Activated CD8-positive, alpha-beta T cell treated with anti-CD3 and anti-CD28 coated beads, Interleukin-2, amount 10 ng/mL, durations not matched to agents 7 days and 5 days (primary cell): ENCODE data around the gene LYRM7. TPM values are rescaled to one million over a fixed set of nuclear protein-coding genes. Genes with fewer than 3 reads are reported as not detected.
"Not testable (repeated sequence)": the region's sequence is repeated elsewhere in the genome, so short reads cannot be mapped to it uniquely, and the experiment has no call there.

Experiments
- ATAC-seq: fragments of 150-1000 bp; cut with Tn5 transposase; one replicate; pipeline ENCODE4 v1.10.0; 2021; ENCODE audit warnings: moderate library complexity
- CTCF ChIA-PET: fragments of 350-600 bp; sonication (Branson Sonifier 250); formaldehyde crosslinking; loops from one replicate; lab custom pipeline; 2021; ENCODE audit warnings: antibody characterized with exemption; lab: Charles Lee
- POLR2A ChIA-PET: fragments of 350-600 bp; sonication (Branson Sonifier 250); formaldehyde crosslinking; loops from one replicate; lab custom pipeline; 2021; ENCODE audit warnings: antibody characterized with exemption; lab: Charles Lee
- DNase-seq: peaks from one replicate; pipeline ENCODE4 v3.0.0-alpha.2; 2020
- H3K27ac Mint-ChIP-seq: one replicate; pipeline ENCODE4 v1.8.0; 2021; ENCODE audit warnings: mild to moderate bottlenecking, mixed read lengths
- H3K27me3 Mint-ChIP-seq: one replicate; pipeline ENCODE4 v1.8.0; 2021; ENCODE audit warnings: low read depth, mixed read lengths
- H3K36me3 Mint-ChIP-seq: one replicate; pipeline ENCODE4 v1.8.0; 2021; ENCODE audit warnings: low read depth, mixed read lengths
- H3K4me1 Mint-ChIP-seq: one replicate; pipeline ENCODE4 v1.8.0; 2021; ENCODE audit warnings: low read depth, mixed read lengths
- H3K4me3 Mint-ChIP-seq: one replicate; pipeline ENCODE4 v1.8.0; 2021; ENCODE audit warnings: mild to moderate bottlenecking, mixed read lengths
- H3K9me3 Mint-ChIP-seq: one replicate; pipeline ENCODE4 v1.8.0; 2022; ENCODE audit warnings: mixed read lengths; ENCODE audit not compliant: insufficient read depth
- total RNA-seq, 2 experiments: library from RNA; stranded (reverse); gene quantifications; one replicate each; pipeline ENCODE4 v1.2.3, GENCODE V29; 2021

LYRM7 gene
- total RNA-seq, result 10 to 100 TPM; 16.3 to 17.8 TPM

DNA sequence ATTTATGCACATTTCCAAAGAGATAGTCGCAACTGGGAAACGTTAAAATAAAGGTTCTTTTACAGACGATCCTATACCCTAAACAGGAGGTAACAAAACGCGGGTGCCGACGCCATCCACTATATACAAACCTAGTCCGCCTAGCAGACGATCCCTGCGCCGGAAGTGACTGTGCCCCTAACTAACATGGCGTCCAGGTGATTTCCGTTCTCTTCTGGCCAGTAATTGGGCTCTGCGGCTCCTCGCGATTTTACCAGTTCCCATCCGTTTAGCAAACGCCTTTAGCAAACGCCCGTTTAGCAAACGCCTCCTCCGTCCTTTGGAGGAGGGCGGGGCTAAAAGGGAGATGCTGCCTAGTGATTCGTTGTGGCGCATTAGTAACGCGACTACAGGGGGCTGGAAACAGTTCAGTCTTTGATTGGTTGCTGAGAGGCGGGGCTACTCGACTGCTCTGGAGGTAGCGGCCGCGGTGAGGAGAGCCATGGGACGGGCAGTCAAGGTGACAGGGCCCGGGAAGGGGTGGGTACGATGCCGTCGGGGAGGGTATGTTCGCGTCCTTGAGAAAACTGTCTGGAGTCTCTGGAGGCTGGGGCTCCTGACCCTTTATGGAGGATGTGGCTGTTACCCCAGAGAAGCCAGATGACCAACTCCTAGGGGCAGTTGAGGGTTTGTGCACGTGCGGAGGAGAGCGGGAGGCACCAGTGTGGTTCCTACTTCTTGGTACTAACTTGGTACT lies at the start of gene LYRM7:
Gene LYRM7, plus strand, starts transcription at position 405 of the 736 bp plus-strand sequence. Its CDS starts 77 bp downstream, at position 482.
- peaks cover 13% of the 10 kb centered on the region for H3K36me3 Mint-ChIP-seq

DNA sequence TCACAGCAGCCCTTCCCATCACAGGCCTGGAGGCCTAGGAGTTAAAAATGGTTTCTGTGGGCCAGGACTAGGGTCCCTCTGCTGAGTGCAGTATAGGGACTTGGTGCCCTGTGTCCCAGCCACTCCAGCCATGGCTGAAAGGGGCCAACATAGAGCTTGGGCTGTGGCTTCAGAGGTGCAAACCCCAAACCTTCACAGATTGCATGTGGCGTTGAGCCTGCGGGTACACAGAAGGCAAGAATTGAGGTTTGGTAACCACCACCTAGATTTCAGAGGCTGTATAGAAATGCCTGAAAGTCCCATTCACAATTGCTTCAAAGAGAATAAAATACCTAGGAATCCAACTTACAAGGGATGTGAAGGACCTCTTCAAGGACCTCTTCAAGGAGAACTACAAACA lies 43.5 kb upstream of the LYRM7 start:
- CTCF ChIA-PET, POLR2A ChIA-PET, H3K36me3 Mint-ChIP-seq: not testable (repeated sequence)

More for the DNA sequence above, at the start of gene LYRM7:
- peak within 1 kb of the TSS; percentile 99 for H3K4me3 Mint-ChIP-seq
- no peaks in the 10 kb centered on the region for H3K9me3 Mint-ChIP-seq
- peaks cover 41% of the 10 kb centered on the region for H3K4me1 Mint-ChIP-seq
- CTCF ChIA-PET, result interaction anchor here (0.9 kb wide), 1 partner anchor 24 kb away, joined by 3 read pairs; no protein-coding TSS in a partner anchor
- POLR2A ChIA-PET, result interaction anchor here (0.9 to 1.8 kb wide), 3 partner anchors 38 to 93 kb away, joined by 3 to 11 read pairs (median 8); partner anchors contain the start of gene CDC42SE2
- DNase-seq, result peak; percentile 99
- H3K27me3 Mint-ChIP-seq, result no peaks in the 10 kb centered on the region
- H3K27ac Mint-ChIP-seq, result peak within 1 kb of the TSS; percentile 94
- ATAC-seq, result peak; percentile 97

DNA sequence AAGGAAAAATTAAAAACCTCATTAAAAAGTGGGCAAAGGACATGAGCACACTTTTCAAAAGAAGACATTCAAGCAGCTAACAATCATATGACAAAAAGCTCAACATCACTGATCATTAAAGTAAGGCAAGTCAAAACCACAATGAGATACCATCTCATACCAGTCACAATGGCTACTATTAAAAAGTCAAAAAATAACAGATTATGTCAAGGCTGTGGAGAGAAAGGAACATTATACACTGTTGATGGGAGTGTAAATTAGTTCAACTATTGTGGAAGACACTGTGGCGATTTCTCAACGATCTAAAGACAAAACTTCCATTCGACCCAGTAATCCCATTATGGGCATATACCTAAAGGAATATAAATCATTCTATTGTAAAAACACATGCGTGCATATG lies 41.4 kb upstream of the LYRM7 start:
- H3K4me1 Mint-ChIP-seq, result no peaks in the 10 kb centered on the region
- DNase-seq (no peak), ATAC-seq (no peak)
- H3K27ac Mint-ChIP-seq, result no peak overlapping the region
- POLR2A ChIA-PET, result no interaction called here
- H3K27me3 Mint-ChIP-seq, result peaks cover 2% of the 10 kb centered on the region
- no peaks in the 10 kb centered on the region for H3K36me3 Mint-ChIP-seq
- peaks cover 7% of the 10 kb centered on the region for H3K9me3 Mint-ChIP-seq
- CTCF ChIA-PET, result no interaction called here
- no peak overlapping the region for H3K4me3 Mint-ChIP-seq

More for the DNA sequence above, 43.5 kb upstream of the LYRM7 start:
- not testable (repeated sequence) for H3K27me3 Mint-ChIP-seq, H3K27ac Mint-ChIP-seq, ATAC-seq, DNase-seq, H3K4me3 Mint-ChIP-seq, H3K4me1 Mint-ChIP-seq
- H3K9me3 Mint-ChIP-seq, result peaks cover 11% of the 10 kb centered on the region

DNA sequence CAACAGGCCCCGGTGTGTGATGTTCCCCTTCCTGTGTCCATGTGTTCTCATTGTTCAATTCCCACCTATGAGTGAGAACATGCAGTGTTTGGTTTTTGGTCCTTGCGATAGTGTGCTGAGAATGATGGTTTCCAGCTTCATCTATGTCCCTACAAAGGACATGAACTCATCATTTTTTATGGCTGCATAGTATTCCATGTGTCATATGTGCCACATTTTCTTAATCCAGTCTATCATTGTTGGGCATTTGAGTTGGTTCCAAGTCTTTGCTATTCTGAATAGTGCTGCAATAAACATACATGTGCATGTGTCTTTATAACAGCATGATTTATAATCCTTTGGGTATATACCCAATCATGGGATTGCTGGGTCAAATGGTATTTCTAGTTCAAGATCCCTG lies 37.7 kb upstream of the LYRM7 start:
- H3K4me3 Mint-ChIP-seq, POLR2A ChIA-PET, H3K27me3 Mint-ChIP-seq, ATAC-seq, CTCF ChIA-PET, H3K27ac Mint-ChIP-seq, H3K4me1 Mint-ChIP-seq, H3K36me3 Mint-ChIP-seq, DNase-seq, H3K9me3 Mint-ChIP-seq: not testable (repeated sequence)

DNA sequence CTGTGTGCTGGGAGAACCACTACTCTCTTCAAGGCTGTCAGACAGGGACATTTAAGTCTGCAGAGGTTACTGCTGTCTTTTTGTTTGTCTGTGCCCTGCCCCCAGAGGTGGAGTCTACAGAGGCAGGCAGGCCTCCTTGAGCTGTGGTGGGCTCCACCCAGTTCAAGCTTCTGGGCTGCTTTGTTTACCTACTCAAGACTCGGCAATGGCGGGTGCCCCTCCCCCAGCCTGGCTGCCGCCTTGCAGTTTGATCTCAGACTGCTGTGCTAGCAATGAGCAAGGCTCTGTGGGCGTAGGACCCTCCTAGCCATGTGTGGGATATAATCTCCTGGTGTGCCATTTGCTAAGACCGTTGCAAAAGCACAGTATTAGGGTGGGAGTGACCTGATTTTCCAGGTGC lies 32.3 kb upstream of the LYRM7 start:
- H3K9me3 Mint-ChIP-seq, H3K27ac Mint-ChIP-seq, CTCF ChIA-PET, H3K27me3 Mint-ChIP-seq, H3K4me1 Mint-ChIP-seq, H3K36me3 Mint-ChIP-seq, H3K4me3 Mint-ChIP-seq, ATAC-seq, POLR2A ChIA-PET, DNase-seq: not testable (repeated sequence)

DNA sequence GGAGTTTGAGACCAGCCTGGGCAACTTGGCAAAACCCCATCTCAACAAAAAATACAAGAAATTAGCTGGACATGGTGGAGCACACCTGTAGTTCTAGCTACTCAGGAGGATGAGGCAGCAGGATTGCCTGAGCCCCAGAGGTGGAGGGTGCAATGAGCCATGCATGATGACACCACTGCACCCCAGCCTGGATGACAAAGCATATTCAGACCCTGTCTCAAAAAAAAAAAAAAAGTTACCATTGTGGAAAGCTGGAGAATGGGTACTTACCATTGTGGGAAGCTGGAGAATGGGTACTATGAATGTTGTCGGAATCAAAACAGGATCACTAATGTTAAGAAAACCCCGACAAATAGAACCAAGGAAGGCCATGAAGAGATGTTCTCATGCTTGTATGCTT lies 31.4 kb upstream of the LYRM7 start:
- ChIA-PET POLR2A (interaction anchor here (0.5 kb wide), 1 partner anchor 211 kb away, joined by 3 read pairs; no protein-coding TSS in a partner anchor), CTCF (no interaction called here)
- H3K27ac Mint-ChIP-seq, result no peak overlapping the region
- no peak overlapping the region for H3K4me3 Mint-ChIP-seq
- H3K9me3 Mint-ChIP-seq, result no peaks in the 10 kb centered on the region
- ATAC-seq, result no peak
- H3K4me1 Mint-ChIP-seq, result peaks cover 2% of the 10 kb centered on the region
- DNase-seq, result no peak
- H3K27me3 Mint-ChIP-seq, result peaks cover 2% of the 10 kb centered on the region
- no peaks in the 10 kb centered on the region for H3K36me3 Mint-ChIP-seq

DNA sequence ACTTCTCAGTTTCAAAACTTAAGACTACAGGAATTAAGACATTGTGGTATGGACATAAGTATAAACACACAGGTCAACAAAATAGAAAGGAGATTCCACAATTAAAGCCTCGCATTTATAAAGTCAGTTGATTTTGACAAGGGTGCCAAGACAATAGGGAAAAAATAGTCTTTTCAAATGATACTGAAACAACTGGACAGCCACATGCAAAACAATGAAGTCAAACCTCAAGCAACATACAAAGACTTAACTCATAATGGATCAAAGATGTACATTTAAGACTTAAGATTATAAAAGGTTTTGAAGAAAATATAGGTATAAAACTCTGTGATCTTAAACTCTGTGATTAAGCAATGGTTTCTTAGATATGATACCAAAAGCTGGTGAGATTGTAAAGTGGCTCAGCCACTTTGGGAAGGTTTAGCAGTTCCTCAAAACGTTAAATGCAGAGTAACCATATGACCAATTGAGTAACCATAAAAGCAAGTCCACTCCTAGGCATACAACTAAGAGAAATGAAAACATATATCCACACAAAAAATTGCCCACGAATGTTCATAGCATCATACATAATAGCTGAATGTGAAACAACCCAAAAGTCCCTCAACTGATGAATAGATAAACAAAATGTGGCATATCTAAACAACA lies 27.6 kb upstream of the LYRM7 start:
- POLR2A ChIA-PET, result no interaction called here
- no peak overlapping the region for H3K27ac Mint-ChIP-seq

DNA sequence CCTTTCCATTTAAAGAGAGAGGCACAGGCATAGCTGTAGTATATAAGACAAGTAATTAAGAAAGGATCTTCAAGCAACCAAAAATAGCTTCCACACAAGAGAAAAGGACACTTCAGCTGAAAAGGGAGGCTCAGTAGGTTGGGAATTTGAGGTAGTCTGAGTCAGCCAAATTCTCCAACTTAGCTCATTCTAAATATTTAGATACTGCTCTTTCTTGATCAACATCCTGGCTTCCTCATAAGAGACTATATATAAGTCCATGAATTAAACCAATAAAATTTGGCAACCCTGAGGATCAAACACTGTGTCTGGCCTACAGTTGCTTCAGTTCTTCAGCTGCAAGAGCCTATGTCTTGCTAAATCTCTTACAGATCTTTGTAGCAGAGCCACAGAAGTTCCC lies 23.5 kb upstream of the LYRM7 start:
- no peaks in the 10 kb centered on the region for H3K36me3 Mint-ChIP-seq
- no peaks in the 10 kb centered on the region for H3K27me3 Mint-ChIP-seq
- ChIA-PET POLR2A (interaction anchor here (0.6 to 1.3 kb wide), 3 partner anchors 18 to 544 kb away, joined by 3 to 4 read pairs (median 3); partner anchors contain the start of gene HINT1), CTCF (interaction anchor here (1.1 kb wide), 1 partner anchor 16 kb away, joined by 4 read pairs; no protein-coding TSS in a partner anchor)
- H3K9me3 Mint-ChIP-seq, result no peaks in the 10 kb centered on the region
- no peak overlapping the region for H3K4me3 Mint-ChIP-seq
- DNase-seq, result no peak
- no peak overlapping the region for H3K27ac Mint-ChIP-seq
- H3K4me1 Mint-ChIP-seq, result no peaks in the 10 kb centered on the region
- ATAC-seq, result no peak

More for the DNA sequence above, 27.6 kb upstream of the LYRM7 start:
- DNase-seq (no peak), ATAC-seq (no peak)
- no peak overlapping the region for H3K4me3 Mint-ChIP-seq
- H3K4me1 Mint-ChIP-seq, result peaks cover 2% of the 10 kb centered on the region
- no peaks in the 10 kb centered on the region for H3K27me3 Mint-ChIP-seq
- no peaks in the 10 kb centered on the region for H3K9me3 Mint-ChIP-seq
- CTCF ChIA-PET, result no interaction called here
- H3K36me3 Mint-ChIP-seq, result no peaks in the 10 kb centered on the region

DNA sequence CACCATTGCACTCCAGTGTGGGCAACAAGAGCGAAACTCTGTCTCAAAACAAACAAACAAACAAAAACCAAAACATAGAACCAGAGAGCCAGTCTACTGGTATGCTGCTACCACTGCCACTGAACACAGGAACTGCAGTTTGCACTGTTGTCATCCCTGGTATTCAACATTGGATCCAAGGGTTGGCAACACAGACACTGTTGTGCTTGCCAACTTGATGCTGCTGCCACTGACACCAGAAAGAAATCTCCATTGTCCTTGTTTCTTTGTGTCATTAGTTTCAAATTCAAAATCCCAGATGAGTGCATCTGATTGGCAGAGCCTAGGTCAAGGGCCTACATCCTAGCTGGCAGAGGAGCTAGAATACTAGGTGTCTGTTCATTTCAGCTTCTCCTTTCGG lies 21.9 kb upstream of the LYRM7 start:
- CTCF ChIA-PET, result no interaction called here
- POLR2A ChIA-PET, result no interaction called here
- DNase-seq (no peak), ATAC-seq (no peak)
- H3K27me3 Mint-ChIP-seq, result no peaks in the 10 kb centered on the region
- H3K27ac Mint-ChIP-seq, result no peak overlapping the region
- H3K36me3 Mint-ChIP-seq, result peaks cover 2% of the 10 kb centered on the region
- no peaks in the 10 kb centered on the region for H3K9me3 Mint-ChIP-seq
- no peaks in the 10 kb centered on the region for H3K4me1 Mint-ChIP-seq
- no peak overlapping the region for H3K4me3 Mint-ChIP-seq

DNA sequence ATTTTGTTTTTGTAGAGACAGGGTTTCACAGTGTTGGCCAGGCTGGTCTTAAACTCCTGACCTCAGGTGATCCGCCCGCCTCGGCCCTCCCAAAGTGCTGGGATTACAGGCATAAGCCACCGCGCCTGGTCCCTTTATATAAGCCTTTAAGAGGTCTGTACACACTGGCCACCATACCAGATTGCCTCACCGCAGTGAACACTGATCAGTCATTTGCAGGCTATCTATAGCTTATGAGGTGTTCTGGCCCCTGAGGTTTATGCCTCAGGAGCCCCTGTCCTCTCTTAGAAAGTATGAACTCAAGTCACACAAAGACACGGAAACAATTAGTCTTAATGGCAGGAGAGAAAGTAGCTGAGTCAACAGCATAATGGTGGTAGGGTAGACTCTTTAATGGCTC lies 20.3 kb upstream of the LYRM7 start:
- ChIA-PET CTCF (no interaction called here), POLR2A (no interaction called here)
- DNase-seq, result no peak
- Mint-ChIP-seq H3K27ac (no peak overlapping the region), H3K27me3 (no peaks in the 10 kb centered on the region), H3K9me3 (no peaks in the 10 kb centered on the region), H3K36me3 (peaks cover 2% of the 10 kb centered on the region), H3K4me1 (no peaks in the 10 kb centered on the region), H3K4me3 (no peak overlapping the region)
- ATAC-seq, result no peak

DNA sequence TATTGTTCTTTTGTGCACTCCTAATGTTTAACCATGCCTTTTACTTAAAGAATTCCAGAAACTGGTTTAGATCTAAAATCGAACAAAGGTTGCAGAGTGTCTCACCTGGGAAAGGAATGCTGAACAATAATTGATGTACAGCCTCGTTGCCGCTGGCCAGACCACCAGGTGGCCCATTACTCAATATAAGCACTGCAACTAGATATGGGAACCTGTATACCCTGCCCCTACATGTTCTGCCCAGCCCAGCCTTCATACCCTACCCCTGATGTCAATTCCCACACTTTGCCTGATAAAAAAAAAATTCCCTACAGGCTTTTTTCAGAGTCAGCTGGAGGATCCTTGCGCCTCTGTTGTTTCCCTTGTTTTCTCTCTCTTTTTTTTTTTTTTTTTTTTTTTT lies 19.5 kb upstream of the LYRM7 start:
- no peak overlapping the region for H3K27ac Mint-ChIP-seq
- ChIA-PET CTCF (no interaction called here), POLR2A (interaction anchor here (0.6 kb wide), 1 partner anchor 9 kb away, joined by 3 read pairs; no protein-coding TSS in a partner anchor)
- H3K36me3 Mint-ChIP-seq, result peaks cover 9% of the 10 kb centered on the region
- H3K9me3 Mint-ChIP-seq, result peaks cover 1% of the 10 kb centered on the region
- no peak overlapping the region for H3K4me3 Mint-ChIP-seq
- no peak for DNase-seq
- H3K4me1 Mint-ChIP-seq, result peaks cover 4% of the 10 kb centered on the region
- no peak for ATAC-seq
- H3K27me3 Mint-ChIP-seq, result no peaks in the 10 kb centered on the region

DNA sequence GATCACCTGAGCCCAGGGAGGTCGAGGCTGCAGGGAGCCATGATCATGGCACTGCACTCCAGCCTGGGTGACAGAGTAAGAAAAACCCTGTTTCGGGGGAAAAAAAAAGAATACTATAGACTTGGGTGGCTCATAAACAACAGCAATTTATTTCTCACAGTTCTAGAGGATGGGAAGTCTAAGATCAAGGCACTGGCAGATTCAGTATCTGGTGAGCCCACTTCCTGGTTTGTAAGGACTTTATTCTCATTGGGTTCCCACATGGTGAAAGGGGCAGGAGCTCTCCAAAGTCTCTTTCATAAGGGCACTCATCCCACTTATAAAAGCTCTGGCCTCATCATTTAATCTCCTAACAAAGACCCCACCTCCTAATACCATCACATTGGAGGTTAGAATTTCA lies 14.4 kb upstream of the LYRM7 start:
- no peak for ATAC-seq
- ChIA-PET POLR2A (no interaction called here), CTCF (no interaction called here)
- H3K9me3 Mint-ChIP-seq, result peaks cover 9% of the 10 kb centered on the region
- peaks cover 50% of the 10 kb centered on the region for H3K36me3 Mint-ChIP-seq
- H3K27me3 Mint-ChIP-seq, result no peaks in the 10 kb centered on the region
- no peak for DNase-seq
- H3K4me1 Mint-ChIP-seq, result peaks cover 34% of the 10 kb centered on the region
- H3K27ac Mint-ChIP-seq, result peak overlapping the region; percentile 39
- H3K4me3 Mint-ChIP-seq, result no peak overlapping the region
